ENCODE measurements around the gene RPS24.

DNA sequence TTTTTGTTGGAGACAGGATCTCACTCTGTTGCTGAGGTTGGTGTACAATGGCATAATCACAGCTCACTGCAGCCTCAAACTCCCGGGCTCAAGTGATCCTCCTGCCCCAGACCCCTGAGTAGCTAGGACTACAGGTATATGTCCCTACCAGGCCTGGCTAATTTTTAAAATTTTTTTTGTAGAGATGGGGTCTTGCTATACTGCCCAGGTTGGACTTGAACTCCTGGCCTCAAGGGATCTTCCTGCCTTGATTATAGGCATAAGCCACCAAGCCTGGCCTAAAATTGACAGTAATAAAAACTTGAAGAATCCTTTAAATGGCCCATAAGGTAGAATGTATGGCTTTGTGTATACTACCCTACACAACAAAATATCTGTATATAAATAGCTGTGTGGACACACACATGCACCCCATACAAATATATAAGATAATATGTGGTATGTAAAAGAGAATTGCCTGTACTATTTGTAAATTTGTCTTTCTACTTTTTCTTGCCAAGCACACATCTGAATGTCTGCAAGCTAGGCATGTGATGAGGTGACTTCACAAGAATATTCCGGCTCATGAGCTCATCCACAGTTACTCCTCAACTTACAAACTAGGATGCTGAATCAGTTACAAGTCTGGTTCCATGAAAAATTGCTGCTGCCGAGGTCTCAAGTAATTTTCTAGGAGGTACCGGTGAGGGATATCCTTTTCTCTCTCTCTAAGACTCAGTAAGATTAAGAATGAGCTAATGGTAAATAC is 30.9 kb upstream of the RPS24 start:
- TF ChIP-seq CTCF (IDR thresholded peaks at IDR 0.05) (no peak), POLR2A (IDR thresholded peaks at IDR 0.05) (no peak), POLR2AphosphoS5 (IDR thresholded peaks at IDR 0.05; ENCODE audit: insufficient read depth in 1 of 2, low read depth in 1 of 2) (no peak)
